HG03342 (cell line): ENCODE data around the gene SPATA45.

Source experiments
- ATAC-seq: cut with Tn5 transposase; IDR thresholded peaks from one replicate; pipeline ENCODE4 v1.9.1; 2021; ENCODE audit warnings: mild to moderate bottlenecking, moderate library complexity; ENCODE audit not compliant: unreplicated experiment

The SPATA45 gene

DNA sequence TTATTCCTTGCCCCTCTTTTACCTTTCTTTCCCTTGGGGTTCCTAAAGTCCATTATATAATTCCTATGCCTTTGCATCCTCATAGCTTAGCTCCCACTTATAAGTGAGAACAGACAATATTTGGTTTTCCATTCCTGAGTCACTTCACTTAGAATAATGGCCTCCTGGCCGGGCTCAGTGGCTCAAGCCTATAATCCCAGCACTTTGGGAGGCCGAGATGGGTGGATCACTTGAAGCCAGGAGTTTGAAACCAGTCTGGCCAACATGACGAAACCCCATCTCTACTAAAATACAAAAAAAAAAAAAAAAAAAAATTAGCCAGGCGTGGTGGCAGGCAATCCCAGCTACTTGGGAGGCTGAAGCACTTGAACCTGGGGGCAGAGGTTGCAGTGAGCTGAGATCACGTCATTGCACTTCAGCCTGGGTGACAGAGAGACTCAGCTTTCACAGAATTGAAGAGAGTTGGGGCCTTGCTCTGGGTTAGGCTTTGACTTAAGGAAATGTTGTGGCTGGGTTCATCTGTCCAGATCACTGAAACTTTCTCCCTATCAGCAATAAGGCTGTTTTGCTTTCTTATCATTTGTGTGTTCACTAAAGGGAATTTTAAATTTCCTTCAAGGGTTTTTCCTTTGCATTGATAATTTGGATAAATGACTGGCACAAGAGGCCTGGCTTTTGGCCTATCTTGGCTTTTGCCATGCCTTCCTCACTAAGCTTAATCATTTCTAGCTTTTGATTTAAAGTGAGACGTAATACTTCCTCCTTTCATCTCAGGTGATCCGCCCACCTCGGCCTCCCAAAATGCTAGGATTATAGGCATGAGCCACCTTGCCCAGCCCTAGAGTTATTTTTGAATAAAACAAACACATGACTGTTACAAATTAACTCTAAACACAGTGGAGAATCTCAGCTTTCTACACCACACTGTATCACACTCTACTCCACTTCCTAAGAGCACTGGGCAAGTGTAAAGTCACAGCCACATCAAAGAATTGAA, 13.9 kb downstream of the SPATA45 start:
- ATAC-seq: peak; percentile 74

GRCh38 chr1:212828395-212828794, 19.1 kb downstream of the SPATA45 start:
- ATAC-seq: no peak

DNA sequence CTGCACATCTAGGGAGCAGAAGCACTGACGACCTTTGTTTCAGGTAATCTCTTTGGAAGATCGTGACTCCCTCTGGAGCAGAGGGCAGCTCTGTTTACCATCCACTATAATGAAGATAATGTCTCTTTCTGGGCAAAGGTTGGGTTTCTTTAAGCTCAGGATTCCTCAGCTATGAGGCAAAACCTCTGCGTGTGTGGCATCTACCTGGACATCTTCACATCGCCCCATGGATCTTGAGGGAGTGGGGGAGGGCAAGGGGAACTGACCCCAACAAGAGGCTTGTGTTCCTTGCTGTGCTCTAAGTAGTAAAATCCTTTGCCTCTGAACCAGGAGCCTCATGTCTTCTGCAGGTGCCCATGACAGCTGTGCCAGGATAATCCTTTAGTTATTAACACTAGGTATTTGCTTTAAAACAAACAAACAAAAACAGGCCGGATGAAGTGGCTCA, 19.6 kb downstream of the SPATA45 start:
- ATAC-seq: no peak

DNA sequence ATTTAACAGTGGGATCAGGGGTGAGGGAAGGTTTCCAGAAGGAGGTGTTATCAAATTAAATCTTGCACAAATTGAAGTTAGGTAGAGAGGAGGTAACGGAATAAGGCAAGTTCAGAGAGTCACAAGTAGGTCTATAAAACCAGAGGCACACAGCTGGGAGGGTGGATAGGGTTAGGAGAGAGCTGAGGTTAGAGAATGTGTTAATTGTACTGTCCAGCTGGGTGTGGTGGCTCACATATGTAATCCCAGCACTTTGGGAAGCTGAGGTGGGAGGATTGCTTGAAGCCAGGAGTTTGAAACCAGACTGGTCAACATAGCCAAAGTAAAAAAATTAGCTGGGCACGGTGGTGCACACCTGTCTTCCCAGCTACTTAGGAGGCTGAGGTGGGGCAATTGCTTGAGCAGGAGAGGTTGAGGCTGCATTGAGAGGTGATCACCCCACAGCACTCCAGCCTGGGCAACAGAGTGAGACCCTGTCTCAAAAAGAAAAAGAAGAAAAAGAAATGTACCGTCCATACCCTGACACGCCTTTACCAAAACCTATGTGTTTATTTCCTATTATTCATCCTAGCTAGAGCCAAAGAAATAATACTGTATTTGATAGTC, 20.2 kb downstream of the SPATA45 start:
- ATAC-seq: no peak

DNA sequence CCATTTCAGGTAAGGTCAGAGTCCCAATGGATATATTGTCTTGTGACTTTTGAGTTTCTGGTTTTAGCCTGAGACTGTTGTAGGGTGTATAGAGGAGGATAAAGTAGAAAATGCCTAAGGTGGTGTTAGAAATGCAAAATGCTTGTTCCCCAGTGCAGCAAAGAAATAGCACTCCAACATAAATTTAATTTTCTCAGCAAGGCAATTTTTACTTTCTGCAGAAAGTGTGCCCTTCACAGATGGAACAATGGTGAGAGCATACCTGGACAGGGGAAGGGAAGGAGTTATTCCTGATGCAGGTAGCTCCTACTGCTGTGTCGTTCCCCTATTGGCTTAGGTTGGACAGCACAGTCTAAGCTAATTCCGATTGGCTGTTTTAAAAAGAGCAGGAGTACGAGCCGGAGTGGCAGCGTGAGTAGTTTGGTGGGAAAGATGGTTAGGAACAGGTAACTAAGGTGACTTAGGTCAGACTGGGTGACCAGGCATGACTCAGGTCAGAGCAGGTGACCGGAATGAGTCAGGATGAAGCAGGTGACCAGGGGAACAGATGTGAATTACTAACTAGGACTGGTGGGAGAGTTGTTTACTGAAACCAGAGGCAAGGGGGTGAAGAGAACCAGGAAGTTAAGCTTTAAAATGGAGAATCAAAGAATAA, 21.5 kb downstream of the SPATA45 start:
- no peak for ATAC-seq

GRCh38 chr1:212824201-212824600, 23.2 kb downstream of the SPATA45 start:
- no peak for ATAC-seq

DNA sequence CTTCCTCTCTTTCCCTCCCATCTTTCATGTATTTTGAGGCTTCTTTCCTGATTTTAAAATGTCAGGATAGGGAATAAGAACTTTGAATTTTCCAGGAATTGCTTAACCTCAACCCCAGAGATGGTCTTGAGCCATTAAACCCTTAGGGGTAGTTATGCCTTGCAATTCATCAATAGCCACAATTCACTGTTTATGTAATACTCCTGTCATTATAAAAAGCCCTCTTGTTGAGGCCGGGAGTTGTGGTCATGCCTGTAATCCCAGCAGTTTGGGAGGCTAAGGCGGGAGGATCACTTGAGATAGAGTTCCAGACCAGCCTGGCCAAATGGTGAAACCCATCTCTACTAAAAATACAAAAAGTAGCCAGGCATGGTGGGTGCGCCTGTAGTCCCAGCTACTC, 24.5 kb downstream of the SPATA45 start:
- ATAC-seq: no peak

DNA sequence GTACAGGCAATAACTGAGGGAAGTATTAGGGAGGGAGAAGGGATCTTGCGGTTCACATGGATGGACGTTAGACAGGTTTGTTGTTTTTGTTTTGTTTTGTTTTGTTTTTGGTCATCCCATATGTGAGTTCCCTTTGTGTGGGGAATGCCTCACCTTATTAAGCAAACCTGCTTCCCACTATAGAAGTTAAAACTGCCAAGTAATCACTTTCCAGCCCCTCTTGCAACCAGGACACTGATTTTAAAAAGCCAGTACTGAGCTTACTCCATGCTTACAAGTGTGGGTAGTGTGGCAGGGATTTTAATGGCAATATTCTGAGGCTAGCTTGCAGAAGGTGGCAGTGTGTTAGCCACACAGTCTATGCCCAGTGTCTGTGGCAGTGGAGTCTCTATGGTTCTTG, 26.5 kb downstream of the SPATA45 start:
- no peak for ATAC-seq

DNA sequence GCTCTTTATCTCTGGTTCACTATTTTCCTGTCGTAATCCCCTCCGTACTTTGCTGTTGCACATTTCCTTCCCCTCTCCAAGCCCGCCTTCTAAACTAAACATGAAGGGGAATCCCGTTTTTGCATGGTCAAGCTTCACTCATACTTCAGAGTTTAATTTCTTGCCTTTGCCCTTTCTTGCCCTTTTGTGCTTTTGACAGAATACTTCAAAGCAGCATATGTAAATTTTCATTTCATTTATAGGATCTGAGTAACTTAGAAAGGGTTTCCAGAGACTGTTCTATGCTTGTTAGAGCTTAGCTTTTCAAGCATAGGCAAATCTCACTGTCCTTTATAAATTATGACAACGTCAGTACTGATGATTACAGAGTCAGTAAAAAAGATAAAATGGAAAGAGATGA, 27.7 kb downstream of the SPATA45 start:
- peak; percentile 70 for ATAC-seq

DNA sequence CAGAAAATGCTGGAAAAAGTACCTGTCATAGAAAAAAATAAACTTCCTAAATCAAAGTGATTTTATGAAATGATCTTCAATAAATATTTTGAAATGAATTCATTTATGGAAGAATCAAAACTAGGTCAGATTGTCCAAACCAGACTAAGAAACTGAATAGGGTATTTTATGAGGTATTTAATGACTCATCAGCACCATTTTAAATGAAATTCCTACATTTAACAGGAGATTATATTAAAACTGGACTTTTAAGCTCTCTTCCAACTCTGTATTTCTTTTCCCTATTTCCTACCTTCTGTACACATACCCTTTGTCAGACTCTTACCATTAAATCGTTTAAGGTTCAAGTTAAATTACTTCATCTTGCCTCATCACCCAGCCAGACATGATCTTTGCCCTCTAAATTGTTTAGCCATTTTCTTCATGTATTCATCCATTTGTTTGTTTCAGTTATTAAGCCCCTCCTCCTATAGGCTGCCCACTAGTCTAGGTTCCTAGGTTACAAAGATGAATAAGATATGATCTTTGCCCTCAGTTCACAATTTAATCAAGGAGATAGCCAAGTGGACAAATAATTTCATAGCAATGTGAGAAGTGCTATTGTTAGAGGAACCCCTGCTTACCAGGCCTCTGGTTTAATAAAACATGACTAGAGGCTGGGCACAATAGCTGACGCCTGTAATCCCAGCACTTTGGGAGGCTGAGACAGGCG, 30.7 kb downstream of the SPATA45 start:
- no peak for ATAC-seq

GRCh38 chr1:212814537-212815334, 32.7 kb downstream of the SPATA45 start:
- no peak for ATAC-seq

DNA sequence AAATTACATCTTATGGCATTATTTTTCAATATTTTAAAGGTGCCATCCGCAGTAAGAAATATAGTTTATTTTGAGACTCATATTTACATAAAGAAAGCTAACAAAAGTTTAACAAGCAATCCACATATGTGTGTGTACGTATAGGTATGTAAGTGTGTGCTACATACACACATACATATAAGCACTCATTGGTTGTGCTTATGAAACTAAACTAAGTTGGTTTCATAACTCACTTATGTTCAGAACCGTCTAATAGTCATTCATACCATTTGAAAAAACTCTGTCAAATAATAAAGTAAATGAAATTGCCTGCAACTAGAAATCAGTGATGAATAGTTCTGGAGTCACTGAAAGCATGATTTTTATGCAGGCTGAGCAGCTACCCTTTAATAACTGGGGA, 41.7 kb downstream of the SPATA45 start:
- ATAC-seq: no peak

DNA sequence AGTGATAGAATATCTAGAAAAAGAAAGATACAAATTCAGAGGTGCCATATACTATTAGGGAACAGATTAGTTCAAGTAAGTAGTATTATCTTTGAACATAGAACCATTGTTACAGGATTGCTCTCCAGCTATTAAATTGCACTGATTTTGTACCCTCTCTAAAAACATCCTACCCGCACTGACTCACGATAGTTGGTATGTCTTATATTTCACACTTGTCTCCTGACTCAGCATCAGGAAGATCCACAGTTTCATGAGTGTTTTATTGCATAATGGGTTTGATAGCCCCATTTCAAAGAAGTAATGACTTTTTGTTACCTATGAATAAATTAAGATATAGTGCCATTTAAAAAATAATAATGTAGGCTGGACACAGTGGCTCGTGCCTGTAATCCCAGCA, 49.8 kb downstream of the SPATA45 start:
- no peak for ATAC-seq

GRCh38 chr1:212794561-212795014, 52.9 kb downstream of the SPATA45 start:
- ATAC-seq: peak; percentile 87

- ATAC-seq: no peak
These were observed 55.0 kb downstream of the SPATA45 start for GRCh38 chr1:212792396-212792908.

DNA sequence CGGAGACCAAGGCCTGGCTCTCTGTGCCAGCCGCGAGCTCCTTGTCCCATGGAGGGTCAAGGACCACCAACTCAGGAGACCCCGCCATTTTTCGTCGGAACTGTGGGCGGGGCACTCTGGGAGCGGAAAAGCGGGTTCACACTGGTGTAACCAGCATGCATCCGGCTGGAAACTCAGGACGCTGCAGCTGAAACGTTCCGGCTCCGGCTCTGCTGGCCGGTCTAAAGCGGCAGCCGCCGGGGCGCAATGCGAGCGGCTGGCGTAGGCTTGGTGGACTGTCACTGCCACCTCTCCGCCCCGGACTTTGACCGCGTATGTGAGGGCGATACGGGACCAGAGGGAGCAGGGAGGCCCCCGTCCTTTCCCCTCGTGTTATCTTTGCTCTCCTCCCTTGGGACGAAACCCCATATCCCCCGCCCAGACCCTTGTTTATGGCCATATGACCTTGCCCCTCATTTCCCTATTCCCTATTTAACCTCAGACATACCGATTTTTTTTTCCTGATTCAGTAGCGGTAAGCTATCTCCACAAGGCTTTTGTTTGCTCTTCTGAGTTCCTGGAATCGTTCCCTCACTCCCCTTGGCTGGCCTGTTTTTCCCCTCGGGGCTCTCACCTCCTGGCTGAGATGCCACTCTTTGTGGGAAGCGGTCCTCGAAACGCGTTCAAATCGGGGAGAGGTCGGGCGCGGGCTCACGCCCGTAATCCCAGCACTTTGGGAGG, 55.6 kb downstream of the SPATA45 start, which contains the start of the genes NSL1 and TATDN3:
NSL1 (minus strand) TSS at position 102 of the 720 bp plus-strand sequence; CDS start at position 88, 14 bp downstream.
TATDN3 (plus strand) TSS at position 219 of the 720 bp plus-strand sequence; CDS start at position 247, 28 bp downstream.
- peak; percentile 58 for ATAC-seq

DNA sequence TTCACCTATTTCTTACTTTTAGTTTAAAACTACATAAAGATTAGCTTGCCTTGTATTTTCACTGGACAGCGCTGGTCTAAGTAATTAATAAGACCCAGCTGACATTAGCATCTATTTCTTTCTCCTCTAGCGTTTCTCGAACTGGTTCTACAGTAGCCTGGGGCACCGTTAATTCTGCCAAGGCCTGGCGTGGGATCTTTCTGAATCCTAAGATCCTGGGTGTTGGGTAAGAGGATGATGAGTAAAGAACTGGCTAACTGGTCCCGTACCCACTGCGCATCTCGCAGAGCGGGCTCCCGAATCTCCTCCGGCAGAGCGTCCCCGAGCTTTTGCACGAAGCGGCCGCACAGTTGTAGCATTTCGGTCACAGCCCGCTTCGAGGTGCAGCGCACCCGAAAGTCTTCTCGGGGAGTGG, 56.2 kb downstream of the SPATA45 start:
- peak; percentile 22 for ATAC-seq

DNA sequence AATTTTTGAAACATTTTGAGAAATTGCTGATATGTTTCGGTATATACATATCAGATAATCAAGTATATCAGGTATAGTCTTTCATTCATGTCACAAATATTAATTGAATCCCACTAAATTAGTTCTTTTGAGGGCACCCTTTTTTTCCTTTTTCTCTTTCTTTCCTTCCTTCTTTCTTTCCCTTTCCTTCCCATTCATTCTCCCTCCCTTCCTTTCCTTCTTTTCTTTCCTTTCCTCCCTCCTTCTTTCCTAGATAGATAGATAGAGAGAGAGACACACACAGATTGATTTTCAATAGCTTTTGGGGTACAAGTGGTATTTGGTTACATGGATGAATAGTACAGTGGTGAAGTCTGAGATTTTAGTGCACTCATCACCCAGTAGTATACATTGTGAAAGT, 61.6 kb downstream of the SPATA45 start:
- ATAC-seq: no peak

DNA sequence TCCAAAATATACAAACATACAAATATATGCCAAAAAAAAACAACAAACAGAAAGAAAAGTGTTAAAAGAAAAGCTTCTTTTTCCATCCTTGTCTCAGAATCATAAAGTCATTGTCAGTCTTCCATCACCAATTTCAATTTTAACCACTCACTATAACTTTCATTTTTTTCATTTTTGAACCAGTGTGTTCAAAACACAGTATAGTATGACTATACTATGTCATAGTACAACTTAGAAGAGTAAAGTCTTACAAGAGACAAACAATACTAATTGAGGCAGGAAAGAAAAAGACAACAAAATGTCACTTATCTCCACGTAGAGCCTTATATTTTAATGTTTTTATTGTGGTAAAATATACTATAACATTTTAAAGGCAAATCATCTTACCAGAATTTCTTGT, 63.5 kb downstream of the SPATA45 start:
- ATAC-seq: no peak
